ENCODE results near the gene MCL1.

Gene MCL1

GRCh38 chr1:150555971-150556865, 23.2 kb downstream of the MCL1 start:
- DNase-seq (ENCODE audit: low read depth in 2 of 2): no peak

GRCh38 chr1:150555198-150555970, 24.0 kb downstream of the MCL1 start:
- DNase-seq (ENCODE audit: low read depth in 2 of 2): no peak

GRCh38 chr1:150554086-150554452, 25.3 kb downstream of the MCL1 start:
- no peak for DNase-seq (ENCODE audit: low read depth in 2 of 2)

GRCh38 chr1:150553392-150554085, 25.9 kb downstream of the MCL1 start:
- no peak for DNase-seq (ENCODE audit: low read depth in 2 of 2)

- no peak for DNase-seq (ENCODE audit: low read depth in 2 of 2)
Observed at GRCh38 chr1:150552911-150553289, 26.5 kb downstream of the MCL1 start.

GRCh38 chr1:150552128-150552910, 27.1 kb downstream of the MCL1 start:
- no peak for DNase-seq (ENCODE audit: low read depth in 2 of 2)

GRCh38 chr1:150551784-150552127, 27.7 kb downstream of the MCL1 start:
- DNase-seq (ENCODE audit: low read depth in 2 of 2): no peak

GRCh38 chr1:150551051-150551783, 28.2 kb downstream of the MCL1 start:
- no peak for DNase-seq (ENCODE audit: low read depth in 2 of 2)

- no peak for DNase-seq (ENCODE audit: low read depth in 2 of 2)
Observed at GRCh38 chr1:150550222-150551050, 29.0 kb downstream of the MCL1 start.

GRCh38 chr1:150549496-150550221, 29.8 kb downstream of the MCL1 start:
- DNase-seq (ENCODE audit: low read depth in 2 of 2): no peak

GRCh38 chr1:150548632-150549495, 30.5 kb downstream of the MCL1 start, which contains the start of gene ADAMTSL4:
ADAMTSL4 (plus strand) TSS chr1:150549408; CDS start chr1:150552289, 2,881 bp downstream.
- DNase-seq (ENCODE audit: low read depth in 2 of 2): no peak

GRCh38 chr1:150548324-150548631, 31.1 kb downstream of the MCL1 start:
- DNase-seq (ENCODE audit: low read depth in 2 of 2): no peak

GRCh38 chr1:150546294-150546937, 33.0 kb downstream of the MCL1 start:
- no peak for DNase-seq (ENCODE audit: low read depth in 2 of 2)

GRCh38 chr1:150545486-150546032, 33.9 kb downstream of the MCL1 start:
- DNase-seq (ENCODE audit: low read depth in 2 of 2): no peak

GRCh38 chr1:150544204-150544603, 35.2 kb downstream of the MCL1 start:
- no peak for DNase-seq (ENCODE audit: low read depth in 2 of 2)

- no peak for DNase-seq (ENCODE audit: low read depth in 2 of 2)
Observed at GRCh38 chr1:150543500-150544143, 35.8 kb downstream of the MCL1 start.

All from stimulated activated CD8-positive, alpha-beta memory T cell treated with anti-CD3 and anti-CD28 coated beads, Interleukin-2, amount 100 ng/mL, for 1 hour (primary cell).